ENCODE results near the gene FAM118A.

The FAM118A gene

DNA sequence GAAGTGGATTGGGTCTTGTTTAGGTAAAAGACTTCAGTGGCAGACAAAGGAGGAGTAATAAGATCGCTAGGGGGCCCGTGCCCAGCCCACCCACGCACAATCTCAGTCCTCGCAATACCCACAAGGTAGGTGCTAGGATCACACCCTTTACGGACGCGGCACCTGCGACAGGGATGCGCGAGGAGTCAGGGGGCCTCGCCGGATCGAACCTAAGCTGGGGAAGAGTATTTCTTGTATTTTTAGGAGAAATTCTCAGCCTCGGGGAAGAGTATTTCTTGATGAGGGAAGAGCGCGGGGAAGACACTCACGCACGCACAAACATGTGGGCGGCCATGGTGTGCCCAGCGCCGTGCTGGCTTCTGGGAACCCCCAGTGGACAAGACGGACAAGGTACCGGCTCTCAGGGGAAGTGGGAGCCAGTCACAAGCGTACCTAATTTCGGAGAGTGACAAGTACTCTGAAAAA, 745 bp upstream of the FAM118A start:
- H3K4me3 ChIP-seq (ENCODE audit: low read depth, low read length, poor library complexity, severe bottlenecking) = peak overlapping the region; percentile 91

GRCh38 chr22:45310331-45310976, 720 bp downstream of the FAM118A start:
- no peaks in the 10 kb centered on the region for H3F3A ChIP-seq (ENCODE audit: insufficient read depth, low read length)
- no peaks in the 10 kb centered on the region for H3K36me3 ChIP-seq (ENCODE audit: insufficient read depth, low read length)
- H3K9me3 ChIP-seq (ENCODE audit: low read length) = no peaks in the 10 kb centered on the region
- H3K9me2 ChIP-seq (ENCODE audit: low read depth, low read length) = no peaks in the 10 kb centered on the region
- H3K4me3 ChIP-seq (ENCODE audit: low read depth, low read length, poor library complexity, severe bottlenecking) = peak overlapping the region; percentile 91
- no peaks in the 10 kb centered on the region for H3K27me3 ChIP-seq (ENCODE audit: insufficient read depth, low read length)
- H3K4me1 ChIP-seq (ENCODE audit: insufficient read depth, low read length, severe bottlenecking) = peaks cover 22% of the 10 kb centered on the region
- no peaks in the 10 kb centered on the region for H3K79me2 ChIP-seq (ENCODE audit: insufficient read depth, low read length)
- H3K4me2 ChIP-seq (ENCODE audit: low read length) = peak overlapping the region; percentile 79
- H2AFZ ChIP-seq (ENCODE audit: low read length) = no peak overlapping the region
- peak overlapping the region; percentile 90 for H3K9ac ChIP-seq (ENCODE audit: low read length)
- TF ChIP-seq, protein P1, sequence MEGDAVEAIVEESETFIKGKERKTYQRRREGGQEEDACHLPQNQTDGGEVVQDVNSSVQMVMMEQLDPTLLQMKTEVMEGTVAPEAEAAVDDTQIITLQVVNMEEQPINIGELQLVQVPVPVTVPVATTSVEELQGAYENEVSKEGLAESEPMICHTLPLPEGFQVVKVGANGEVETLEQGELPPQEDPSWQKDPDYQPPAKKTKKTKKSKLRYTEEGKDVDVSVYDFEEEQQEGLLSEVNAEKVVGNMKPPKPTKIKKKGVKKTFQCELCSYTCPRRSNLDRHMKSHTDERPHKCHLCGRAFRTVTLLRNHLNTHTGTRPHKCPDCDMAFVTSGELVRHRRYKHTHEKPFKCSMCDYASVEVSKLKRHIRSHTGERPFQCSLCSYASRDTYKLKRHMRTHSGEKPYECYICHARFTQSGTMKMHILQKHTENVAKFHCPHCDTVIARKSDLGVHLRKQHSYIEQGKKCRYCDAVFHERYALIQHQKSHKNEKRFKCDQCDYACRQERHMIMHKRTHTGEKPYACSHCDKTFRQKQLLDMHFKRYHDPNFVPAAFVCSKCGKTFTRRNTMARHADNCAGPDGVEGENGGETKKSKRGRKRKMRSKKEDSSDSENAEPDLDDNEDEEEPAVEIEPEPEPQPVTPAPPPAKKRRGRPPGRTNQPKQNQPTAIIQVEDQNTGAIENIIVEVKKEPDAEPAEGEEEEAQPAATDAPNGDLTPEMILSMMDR (IDR thresholded peaks at IDR 0.05; ENCODE audit: low read length) = no peak
- no peak for TF ChIP-seq EZH2 (IDR thresholded peaks at IDR 0.05; ENCODE audit: borderline replicate concordance, low read length)
- no peaks in the 10 kb centered on the region for H4K20me1 ChIP-seq (ENCODE audit: insufficient read depth, low read length)
- no peak overlapping the region for H3K27ac ChIP-seq (ENCODE audit: low read depth, low read length, poor library complexity, severe bottlenecking)

More for the DNA sequence above, 745 bp upstream of the FAM118A start:
- no peak overlapping the region for H3K27ac ChIP-seq (ENCODE audit: low read depth, low read length, poor library complexity, severe bottlenecking)
- H3K9ac ChIP-seq (ENCODE audit: low read length) = peak overlapping the region; percentile 69
- H4K20me1 ChIP-seq (ENCODE audit: insufficient read depth, low read length) = no peaks in the 10 kb centered on the region
- no peak overlapping the region for H2AFZ ChIP-seq (ENCODE audit: low read length)
- H3K4me1 ChIP-seq (ENCODE audit: insufficient read depth, low read length, severe bottlenecking) = peaks cover 22% of the 10 kb centered on the region
- no peaks in the 10 kb centered on the region for H3K79me2 ChIP-seq (ENCODE audit: insufficient read depth, low read length)
- no peaks in the 10 kb centered on the region for H3K36me3 ChIP-seq (ENCODE audit: insufficient read depth, low read length)
- TF ChIP-seq, protein P1 (IDR thresholded peaks at IDR 0.05; ENCODE audit: low read length) = peak; percentile 15; the same call in 1 of the 2 replicates
- no peak for TF ChIP-seq EZH2 (IDR thresholded peaks at IDR 0.05; ENCODE audit: borderline replicate concordance, low read length)
- no peaks in the 10 kb centered on the region for H3K27me3 ChIP-seq (ENCODE audit: insufficient read depth, low read length)
- no peaks in the 10 kb centered on the region for H3K9me3 ChIP-seq (ENCODE audit: low read length)
- H3K4me2 ChIP-seq (ENCODE audit: low read length) = peak overlapping the region; percentile 92
- no peaks in the 10 kb centered on the region for H3F3A ChIP-seq (ENCODE audit: insufficient read depth, low read length)
- no peaks in the 10 kb centered on the region for H3K9me2 ChIP-seq (ENCODE audit: low read depth, low read length)

DNA sequence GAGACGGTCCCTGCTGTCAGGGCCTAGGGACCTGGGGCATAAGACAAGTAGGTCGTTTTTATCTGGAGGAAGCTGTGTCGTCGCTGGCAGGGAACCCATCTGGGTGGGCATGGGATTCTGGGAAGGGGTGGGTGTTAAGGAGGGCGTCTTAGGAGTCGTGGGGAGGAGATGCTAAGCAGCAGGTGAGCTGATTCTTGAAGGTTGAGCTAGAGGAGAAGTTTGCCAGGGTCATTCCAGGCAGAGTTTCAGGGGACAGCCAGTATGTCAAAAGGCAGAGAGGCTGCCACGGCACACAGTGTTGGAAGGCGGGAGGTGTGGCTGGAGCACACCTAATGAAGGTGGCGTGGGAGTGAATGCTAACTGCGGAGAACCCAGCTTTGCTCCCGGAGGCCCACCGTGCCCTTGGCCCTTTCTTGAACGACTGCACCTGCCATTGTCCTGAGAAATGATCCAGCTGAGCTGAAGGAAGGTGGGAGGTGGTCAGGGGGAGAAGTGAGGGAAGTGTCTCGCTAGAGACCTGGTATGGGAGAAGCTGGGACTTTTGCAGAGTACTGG, 1.3 kb downstream of the FAM118A start:
- H3K9ac ChIP-seq (ENCODE audit: low read length) = peak overlapping the region; percentile 90
- peaks cover 22% of the 10 kb centered on the region for H3K4me1 ChIP-seq (ENCODE audit: insufficient read depth, low read length, severe bottlenecking)
- no peaks in the 10 kb centered on the region for H3F3A ChIP-seq (ENCODE audit: insufficient read depth, low read length)
- H3K9me3 ChIP-seq (ENCODE audit: low read length) = no peaks in the 10 kb centered on the region
- H3K27ac ChIP-seq (ENCODE audit: low read depth, low read length, poor library complexity, severe bottlenecking) = no peak overlapping the region
- H3K4me2 ChIP-seq (ENCODE audit: low read length) = peak overlapping the region; percentile 79
- H3K36me3 ChIP-seq (ENCODE audit: insufficient read depth, low read length) = no peaks in the 10 kb centered on the region
- H3K27me3 ChIP-seq (ENCODE audit: insufficient read depth, low read length) = no peaks in the 10 kb centered on the region
- no peaks in the 10 kb centered on the region for H3K79me2 ChIP-seq (ENCODE audit: insufficient read depth, low read length)
- no peaks in the 10 kb centered on the region for H3K9me2 ChIP-seq (ENCODE audit: low read depth, low read length)
- no peaks in the 10 kb centered on the region for H4K20me1 ChIP-seq (ENCODE audit: insufficient read depth, low read length)
- H2AFZ ChIP-seq (ENCODE audit: low read length) = no peak overlapping the region
- TF ChIP-seq, protein P1 (IDR thresholded peaks at IDR 0.05; ENCODE audit: low read length) = no peak
- TF ChIP-seq EZH2 (IDR thresholded peaks at IDR 0.05; ENCODE audit: borderline replicate concordance, low read length) = no peak
- H3K4me3 ChIP-seq (ENCODE audit: low read depth, low read length, poor library complexity, severe bottlenecking) = peak overlapping the region; percentile 91
